ENCODE data around the gene NRXN3.

The NRXN3 gene

GRCh38 chr14:79076428-79076827 lies 906.3 kb downstream of the NRXN3 start:
- TF ChIP-seq, protein P1, sequence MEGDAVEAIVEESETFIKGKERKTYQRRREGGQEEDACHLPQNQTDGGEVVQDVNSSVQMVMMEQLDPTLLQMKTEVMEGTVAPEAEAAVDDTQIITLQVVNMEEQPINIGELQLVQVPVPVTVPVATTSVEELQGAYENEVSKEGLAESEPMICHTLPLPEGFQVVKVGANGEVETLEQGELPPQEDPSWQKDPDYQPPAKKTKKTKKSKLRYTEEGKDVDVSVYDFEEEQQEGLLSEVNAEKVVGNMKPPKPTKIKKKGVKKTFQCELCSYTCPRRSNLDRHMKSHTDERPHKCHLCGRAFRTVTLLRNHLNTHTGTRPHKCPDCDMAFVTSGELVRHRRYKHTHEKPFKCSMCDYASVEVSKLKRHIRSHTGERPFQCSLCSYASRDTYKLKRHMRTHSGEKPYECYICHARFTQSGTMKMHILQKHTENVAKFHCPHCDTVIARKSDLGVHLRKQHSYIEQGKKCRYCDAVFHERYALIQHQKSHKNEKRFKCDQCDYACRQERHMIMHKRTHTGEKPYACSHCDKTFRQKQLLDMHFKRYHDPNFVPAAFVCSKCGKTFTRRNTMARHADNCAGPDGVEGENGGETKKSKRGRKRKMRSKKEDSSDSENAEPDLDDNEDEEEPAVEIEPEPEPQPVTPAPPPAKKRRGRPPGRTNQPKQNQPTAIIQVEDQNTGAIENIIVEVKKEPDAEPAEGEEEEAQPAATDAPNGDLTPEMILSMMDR (IDR thresholded peaks at IDR 0.05): no peak

DNA sequence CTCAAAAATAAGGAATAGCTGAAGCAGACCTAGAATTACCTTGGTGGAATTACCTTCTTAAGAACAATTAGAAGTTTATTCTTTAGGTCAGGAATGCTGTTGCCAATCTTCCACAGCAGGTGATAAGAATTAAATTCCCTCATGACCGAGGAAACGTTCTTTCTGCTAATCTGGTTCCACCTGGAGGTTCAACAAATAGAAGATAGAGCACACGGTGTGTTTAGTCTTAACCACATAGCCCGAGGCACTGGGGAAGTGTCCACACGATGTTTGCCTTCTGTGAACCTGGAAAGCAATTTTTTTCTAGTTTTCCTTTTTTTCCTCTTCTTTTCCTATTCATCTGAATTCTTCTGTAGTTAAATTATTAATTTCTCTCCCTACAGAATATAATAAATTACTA lies 906.9 kb downstream of the NRXN3 start:
- TF ChIP-seq, protein P1 (IDR thresholded peaks at IDR 0.05): no peak

DNA sequence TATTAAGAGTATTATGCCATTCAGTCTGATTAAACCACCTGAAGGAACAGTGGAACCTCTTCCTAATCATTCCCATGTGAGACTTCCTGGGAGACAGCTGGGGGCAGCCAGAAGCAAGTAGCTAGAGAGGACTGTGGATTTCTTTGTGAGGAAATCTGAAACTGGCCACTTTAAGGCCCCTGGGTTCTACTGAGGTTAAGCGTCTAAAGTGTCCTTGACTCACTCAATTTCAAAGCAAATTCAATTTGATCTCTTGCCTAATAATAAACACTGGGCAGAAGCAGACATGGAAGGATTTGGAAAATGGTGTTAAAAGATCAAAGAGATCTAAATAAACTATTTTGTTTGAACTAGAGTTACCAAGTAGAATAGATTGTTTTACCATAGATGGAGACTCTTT lies 909.9 kb downstream of the NRXN3 start:
- TF ChIP-seq, protein P1 (IDR thresholded peaks at IDR 0.05): no peak

GRCh38 chr14:79082883-79083282 lies 912.7 kb downstream of the NRXN3 start:
- TF ChIP-seq, protein P1 (IDR thresholded peaks at IDR 0.05): no peak

DNA sequence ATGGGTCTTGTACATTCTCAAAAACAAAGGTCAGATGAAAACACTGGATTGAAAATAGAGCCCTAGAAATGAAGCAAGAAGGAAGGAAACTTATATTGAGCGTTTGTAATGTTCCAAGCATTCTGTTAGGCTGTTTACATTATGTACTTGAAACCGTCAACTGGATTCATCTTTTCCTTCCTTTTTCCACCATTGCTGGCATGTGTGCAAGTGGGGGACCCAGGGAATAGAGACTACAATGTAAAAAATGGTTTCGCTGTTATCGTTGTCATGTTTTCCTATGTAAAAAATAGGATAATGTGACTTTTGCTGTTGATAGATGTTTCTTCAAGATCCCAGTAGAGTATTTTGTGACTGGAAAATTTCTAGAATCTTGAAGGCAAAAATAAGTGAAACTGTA lies 913.2 kb downstream of the NRXN3 start:
- TF ChIP-seq, protein P1 (IDR thresholded peaks at IDR 0.05): no peak

GRCh38 chr14:79084861-79085260 lies 914.7 kb downstream of the NRXN3 start:
- TF ChIP-seq, protein P1 (IDR thresholded peaks at IDR 0.05): no peak

GRCh38 chr14:79089576-79089975 lies 919.4 kb downstream of the NRXN3 start:
- TF ChIP-seq, protein P1 (IDR thresholded peaks at IDR 0.05): no peak

DNA sequence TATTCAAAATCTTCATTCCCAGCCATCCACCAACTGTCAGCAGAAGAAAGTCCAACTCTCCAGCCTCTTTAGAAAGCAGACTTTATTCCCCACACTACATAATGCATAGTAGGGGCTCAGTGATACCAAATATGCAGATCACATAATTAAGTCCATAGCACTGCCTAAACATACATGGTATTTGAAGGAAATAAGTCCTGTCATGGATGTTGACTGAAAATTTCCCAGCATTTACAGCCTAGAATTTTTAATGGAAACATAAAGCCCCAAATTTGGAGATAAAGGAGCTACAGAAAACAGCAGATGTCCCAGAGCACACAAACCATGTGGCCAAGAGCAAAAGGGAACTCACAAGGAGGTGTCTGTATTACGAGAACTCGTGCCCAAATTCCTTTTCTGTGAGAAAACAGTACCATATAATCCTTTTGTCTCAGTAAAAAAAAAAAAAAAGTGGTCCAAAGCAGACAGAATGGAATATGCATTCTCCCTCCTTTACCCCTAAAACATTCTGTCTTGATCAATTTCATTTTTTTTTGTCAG lies 920.5 kb downstream of the NRXN3 start:
- TF ChIP-seq, protein P1 (IDR thresholded peaks at IDR 0.05): no peak

All from LNCAP (cell line).